Common myeloid progenitor, CD34-positive (primary cell): ENCODE results near the gene ARFIP1.

Experiments used
- CTCF ChIA-PET: fragments of 350-600 bp; sonication (Branson Sonifier 250); formaldehyde crosslinking; loops from one replicate; lab custom pipeline; 2021; ENCODE audit warnings: antibody characterized with exemption; lab: Charles Lee
- POLR2A ChIA-PET: fragments of 350-600 bp; sonication (Branson Sonifier 250); formaldehyde crosslinking; loops from one replicate; lab custom pipeline; 2021; ENCODE audit warnings: antibody characterized with exemption; lab: Charles Lee
- DNase-seq, 3 donors: peaks; one replicate each; pipeline versions ENCODE4 v3.0.0 to v3.0.0-alpha.2; 2013
- H3K27ac ChIP-seq, 2 experiments: 1 replicate in 1 of 2; 2 replicates in 1 of 2; pipeline ENCODE4 v1.7.0; 2013; ENCODE audit warnings: inconsistent platforms in 2 of 2, low read length in 2 of 2, mild to moderate bottlenecking in 2 of 2, low read depth in 1 of 2, moderate library complexity in 1 of 2; ENCODE audit not compliant: severe bottlenecking in 2 of 2, insufficient read depth in 1 of 2, poor library complexity in 1 of 2
- H3K27me3 ChIP-seq, 5 experiments: replicated peaks in 2 of 5; 1 replicate in 3 of 5; 2 replicates in 2 of 5; pipeline versions ENCODE4 v1.6.1 to v1.7.0; 2013; ENCODE audit warnings: low read length in 4 of 5, mild to moderate bottlenecking in 2 of 5, moderate library complexity in 2 of 5, inconsistent platforms in 1 of 5; ENCODE audit not compliant: insufficient read depth in 5 of 5, control insufficient read depth in 4 of 5
- H3K36me3 ChIP-seq, 4 experiments: 1 replicate in 2 of 4; 2 replicates in 2 of 4; pipeline versions ENCODE4 v1.6.1 to v1.7.0; 2013; ENCODE audit warnings: low read length in 3 of 4, control low read depth in 1 of 4, mild to moderate bottlenecking in 1 of 4; ENCODE audit not compliant: control insufficient read depth in 4 of 4, insufficient read depth in 4 of 4
- H3K4me1 ChIP-seq, 4 experiments: 1 replicate in 3 of 4; 2 replicates in 1 of 4; pipeline versions ENCODE4 v1.6.1 to v1.7.1; 2013; ENCODE audit warnings: low read length in 3 of 4, mild to moderate bottlenecking in 3 of 4, control low read depth in 1 of 4, inconsistent platforms in 1 of 4, moderate library complexity in 1 of 4; ENCODE audit not compliant: control insufficient read depth in 4 of 4, insufficient read depth in 4 of 4; ENCODE audit errors: control extremely low read depth in 1 of 4
- H3K4me3 ChIP-seq, 7 experiments: 1 replicate in 4 of 7; 2 replicates in 3 of 7; pipeline versions ENCODE4 v1.5.1 to v1.7.0; 2013; ENCODE audit warnings: mild to moderate bottlenecking in 7 of 7, low read length in 6 of 7, moderate library complexity in 6 of 7, inconsistent platforms in 2 of 7, low read depth in 2 of 7, control low read depth in 1 of 7; ENCODE audit not compliant: insufficient read depth in 4 of 7, control insufficient read depth in 1 of 7; ENCODE audit errors: extremely low read depth in 1 of 7
- H3K9me3 ChIP-seq, 5 experiments: 1 replicate in 4 of 5; 2 replicates in 1 of 5; pipeline versions ENCODE4 v1.6.1 to v1.7.1; 2013; ENCODE audit warnings: low read length in 4 of 5, mild to moderate bottlenecking in 2 of 5, inconsistent platforms in 1 of 5, low read depth in 1 of 5, moderate library complexity in 1 of 5; ENCODE audit not compliant: control insufficient read depth in 4 of 5, insufficient read depth in 2 of 5; ENCODE audit errors: control extremely low read depth in 1 of 5
- WGBS: methylation state at CpG from one replicate; pipeline ENCODE4 v1.1.5; 2013; ENCODE audit not compliant: insufficient coverage; 5-methylcytosine and 5-hydroxymethylcytosine counted together

The ARFIP1 gene

GRCh38 chr4:152785639-152786615 is 6.2 kb downstream of the ARFIP1 start:
- POLR2A ChIA-PET = no interaction called here
- no peaks in the 10 kb centered on the region for H3K27me3 ChIP-seq
- H3K9me3 ChIP-seq = no peaks in the 10 kb centered on the region
- peak overlapping the region in 1 of 7 experiments; percentile 24 for H3K4me3 ChIP-seq
- H3K36me3 ChIP-seq = peaks cover 0 to 2% (median 0%) of the 10 kb centered on the region in 4 experiments
- peak in 2 of 3 donors; percentile 15 to 26 for DNase-seq
- CTCF ChIA-PET = interaction anchor here (1.1 kb wide), 1 partner anchor 19 kb away, joined by 3 read pairs; no protein-coding TSS in a partner anchor
- H3K4me1 ChIP-seq = peaks cover 4 to 29% (median 16%) of the 10 kb centered on the region in 4 experiments
- 42% methylated on average over 2 of the region's 3 CpGs for WGBS
- no peak overlapping the region for H3K27ac ChIP-seq

GRCh38 chr4:152786627-152787026 is 6.9 kb downstream of the ARFIP1 start:
- Histone ChIP-seq H3K4me1 (peaks cover 4 to 24% (median 10%) of the 10 kb centered on the region in 4 experiments), H3K9me3 (no peaks in the 10 kb centered on the region), H3K36me3 (peaks cover 0 to 2% (median 0%) of the 10 kb centered on the region in 4 experiments), H3K4me3 (peak overlapping the region in 1 of 7 experiments; percentile 7), H3K27me3 (no peaks in the 10 kb centered on the region), H3K27ac (no peak overlapping the region)
- no peak for DNase-seq
- ChIA-PET POLR2A (no interaction called here), CTCF (interaction anchor here (1.1 kb wide), 1 partner anchor 18 kb away, joined by 3 read pairs; no protein-coding TSS in a partner anchor)
- 100% methylated on average over 1 of the region's 1 CpG for WGBS

- H3K36me3 ChIP-seq = no peaks in the 10 kb centered on the region
- POLR2A ChIA-PET = no interaction called here
- no peak overlapping the region for H3K4me3 ChIP-seq
- no peak overlapping the region for H3K27ac ChIP-seq
- 87% methylated on average over 2 of the region's 3 CpGs for whole genome bisulfite sequencing
- CTCF ChIA-PET = no interaction called here
- no peaks in the 10 kb centered on the region for H3K4me1 ChIP-seq
- no peaks in the 10 kb centered on the region for H3K9me3 ChIP-seq
- no peaks in the 10 kb centered on the region for H3K27me3 ChIP-seq
- DNase-seq = no peak
Measured at GRCh38 chr4:152795891-152796290, 16.1 kb downstream of the ARFIP1 start.

- POLR2A ChIA-PET = no interaction called here
- Histone ChIP-seq H3K9me3 (no peaks in the 10 kb centered on the region), H3K36me3 (no peaks in the 10 kb centered on the region), H3K27ac (no peak overlapping the region), H3K4me1 (peaks cover 4 to 15% (median 6%) of the 10 kb centered on the region in 4 experiments), H3K27me3 (no peaks in the 10 kb centered on the region), H3K4me3 (no peak overlapping the region)
- WGBS = 100% methylated on average over 1 of the region's 1 CpG
- CTCF ChIA-PET = no interaction called here
- no peak for DNase-seq
Measured at GRCh38 chr4:152803541-152803940, 23.8 kb downstream of the ARFIP1 start.

GRCh38 chr4:152805071-152805650 is 25.4 kb downstream of the ARFIP1 start:
- CTCF ChIA-PET = interaction anchor here (1.1 to 1.6 kb wide), 3 partner anchors 11 to 37 kb away, joined by 3 to 4 read pairs (median 3); no protein-coding TSS in a partner anchor
- WGBS = 93% methylated on average over 1 of the region's 2 CpGs
- no peak for DNase-seq
- POLR2A ChIA-PET = no interaction called here
- no peaks in the 10 kb centered on the region for H3K27me3 ChIP-seq
- H3K27ac ChIP-seq = no peak overlapping the region
- H3K4me1 ChIP-seq = peaks cover 4 to 15% (median 6%) of the 10 kb centered on the region in 4 experiments
- H3K36me3 ChIP-seq = no peaks in the 10 kb centered on the region
- no peaks in the 10 kb centered on the region for H3K9me3 ChIP-seq
- no peak overlapping the region for H3K4me3 ChIP-seq

- CTCF ChIA-PET = interaction anchor here (1.1 to 1.2 kb wide), 2 partner anchors 11 to 37 kb away, joined by 3 to 4 read pairs; no protein-coding TSS in a partner anchor
- DNase-seq = peak in 1 of 3 donors; percentile 13
- Histone ChIP-seq H3K36me3 (peaks cover 0 to 2% (median 0%) of the 10 kb centered on the region in 4 experiments), H3K4me1 (peaks cover 4 to 15% (median 6%) of the 10 kb centered on the region in 4 experiments), H3K27ac (peak overlapping the region in 1 of 2 experiments; percentile 9), H3K4me3 (no peak overlapping the region), H3K9me3 (no peaks in the 10 kb centered on the region), H3K27me3 (no peaks in the 10 kb centered on the region)
- WGBS = no CpG with 5 or more reads among the region's 2 CpGs
- POLR2A ChIA-PET = no interaction called here
Measured at GRCh38 chr4:152805818-152806217, 26.1 kb downstream of the ARFIP1 start.
